HepG2 (cell line): ENCODE data around the gene EVI5. TPM values are rescaled to one million over a fixed set of nuclear protein-coding genes. Genes with fewer than 3 reads are reported as not detected.

ENCODE experiments used
- CENPT ChIP-seq: sonication (generic); formaldehyde crosslinking; IDR thresholded peaks from 2 replicates; pipeline ENCODE4 v1.8.0; 2022; ENCODE audit warnings: low read depth, mild to moderate bottlenecking, moderate library complexity, missing genetic modification reagents
- E2F1 ChIP-seq: sonication (generic); formaldehyde crosslinking; IDR thresholded peaks from 2 replicates; pipeline ENCODE4 v1.5.0; 2020; ENCODE audit warnings: missing genetic modification reagents
- ERF ChIP-seq: IDR thresholded peaks from 2 replicates; pipeline ENCODE4 v1.6.1; 2018; ENCODE audit warnings: missing biosample characterization, missing genetic modification reagents
- FOXK2 ChIP-seq: fragments of 450-650 bp; IDR thresholded peaks from 2 replicates; pipeline ENCODE4 v1.6.1; 2016
- HOXA9 ChIP-seq: sonication (generic); formaldehyde crosslinking; IDR thresholded peaks from 2 replicates; pipeline ENCODE4 v1.8.1; 2022; ENCODE audit warnings: missing genetic modification reagents, mild to moderate bottlenecking, moderate library complexity, borderline replicate concordance
- MED13 ChIP-seq: sonication (generic); formaldehyde crosslinking; IDR thresholded peaks from 2 replicates; pipeline ENCODE4 v1.5.0; 2020; ENCODE audit warnings: missing genetic modification reagents
- MNT ChIP-seq: fragments of 450-650 bp; IDR thresholded peaks from 2 replicates; pipeline ENCODE4 v1.6.1; 2016
- PATZ1 ChIP-seq: sonication (generic); formaldehyde crosslinking; IDR thresholded peaks from 2 replicates; pipeline ENCODE4 v1.4.0; 2020; ENCODE audit warnings: missing genetic modification reagents
- SRY ChIP-seq: sonication (generic); formaldehyde crosslinking; IDR thresholded peaks from 2 replicates; pipeline ENCODE4 v1.8.0; 2022; ENCODE audit warnings: mild to moderate bottlenecking, missing genetic modification reagents
- STAT6 ChIP-seq: sonication (generic); formaldehyde crosslinking; IDR thresholded peaks from 2 replicates; pipeline ENCODE4 v1.4.0; 2020; ENCODE audit warnings: missing genetic modification reagents, mild to moderate bottlenecking, borderline replicate concordance
- THAP7 ChIP-seq: sonication (generic); formaldehyde crosslinking; IDR thresholded peaks from 2 replicates; pipeline ENCODE4 v1.8.1; 2023; ENCODE audit warnings: mild to moderate bottlenecking, missing genetic modification reagents
- ZMYM2 ChIP-seq: sonication (generic); formaldehyde crosslinking; IDR thresholded peaks from 2 replicates; pipeline ENCODE4 v1.8.0; 2022; ENCODE audit warnings: mild to moderate bottlenecking, missing genetic modification reagents
- ZNF281 ChIP-seq: sonication (generic); formaldehyde crosslinking; IDR thresholded peaks from 2 replicates; pipeline ENCODE4 v1.4.0; 2020; ENCODE audit warnings: missing genetic modification reagents, borderline replicate concordance
- ZNF570 ChIP-seq: sonication (generic); formaldehyde crosslinking; IDR thresholded peaks from 2 replicates; pipeline ENCODE4 v1.4.0; 2020; ENCODE audit warnings: mild to moderate bottlenecking, missing genetic modification reagents, borderline replicate concordance
- ZNF576 ChIP-seq: sonication (generic); formaldehyde crosslinking; IDR thresholded peaks from 2 replicates; pipeline ENCODE4 v1.4.0; 2020; ENCODE audit warnings: mild to moderate bottlenecking, missing genetic modification reagents
- ZNF713 ChIP-seq: sonication (generic); formaldehyde crosslinking; IDR thresholded peaks from 2 replicates; pipeline ENCODE4 v1.4.0; 2020; ENCODE audit warnings: mild to moderate bottlenecking, missing genetic modification reagents
- polyA plus RNA-seq, 8 experiments: library from polyadenylated mRNA; depleted of rRNA in 3 of 8; stranded (reverse) in 7 of 8; unstranded in 1 of 8; fragments of >200 nt; fragmentation: Illumina TruSeq in 4 of 8; extraction: Trizol in 4 of 8; gene quantifications; 2 replicates each; pipeline versions ENCODE4 v1.2.1 to v1.2.3, GENCODE V29; 2011 to 2016; ENCODE audit warnings: low read depth in 4 of 8, missing spikeins in 1 of 8, mixed read lengths in 1 of 8; ENCODE audit not compliant: insufficient read depth in 1 of 8
- total RNA-seq, 5 experiments: library from RNA; depleted of rRNA; stranded (reverse); fragments of >200 nt; fragmentation: Illumina TruSeq; extraction: Trizol; gene quantifications; 2 replicates each; pipeline ENCODE4 v1.2.3, GENCODE V29; 2016; ENCODE audit warnings: low read depth in 1 of 5

Gene EVI5
- total and polyA plus RNA-seq, 2 of the 13 experiments (the other 11 are each of a cell fraction or from before 2014, with no cell fraction given) = 4.0 to 12.6 TPM

GRCh38 chr1:92485381-92486250 lies 299.3 kb downstream of the EVI5 start (continued):
- TF ChIP-seq E2F1 (CRISPR knock-in tag) = no peak; the same call in 1 of the 2 replicates
- TF ChIP-seq SRY = 0 out of 2 replicates have a peak, but pooled peaks have one; percentile 33
- TF ChIP-seq ZNF570 (CRISPR knock-in tag) = no peak
- TF ChIP-seq PATZ1 (CRISPR knock-in tag) = peak; percentile 89
- no peak for TF ChIP-seq ZNF713 (CRISPR knock-in tag)
- TF ChIP-seq STAT6 (CRISPR knock-in tag) = no peak
- TF ChIP-seq ZNF281 = peak; percentile 5; the same call in 1 of the 2 replicates
- no peak; the same call in 1 of the 2 replicates for TF ChIP-seq ZMYM2 (CRISPR knock-in tag)
- TF ChIP-seq ERF = no peak
- TF ChIP-seq MNT = no peak
- TF ChIP-seq MED13 (CRISPR knock-in tag) = peak; percentile 57; the same call in 1 of the 2 replicates
- no peak for TF ChIP-seq CENPT
- TF ChIP-seq FOXK2 = no peak
- TF ChIP-seq HOXA9 (CRISPR knock-in tag) = no peak
- no peak for TF ChIP-seq ZNF576
- TF ChIP-seq THAP7 = no peak
